GM12878 (cell line): Measurements from ENCODE around the gene CAMTA1.

ENCODE experiments used
- ATF2 ChIP-seq: IDR thresholded peaks from 2 replicates; pipeline ENCODE4 v1.6.1; 2012; ENCODE audit warnings: low read length, inconsistent platforms
- CTCF ChIP-seq, 3 experiments: IDR thresholded peaks in 2 of 3; conservative IDR thresholded peaks in 1 of 3; 2 replicates each; pipeline ENCODE4 v1.5.1; 2011; ENCODE audit warnings: low read depth in 3 of 3, low read length in 3 of 3, mild to moderate bottlenecking in 3 of 3, control low read depth in 2 of 3, moderate library complexity in 2 of 3, inconsistent platforms in 1 of 3, mixed read lengths in 1 of 3; ENCODE audit not compliant: control insufficient read depth in 2 of 3, insufficient read depth in 1 of 3; ENCODE audit errors: extremely low read depth in 1 of 3
- GABPA ChIP-seq: IDR thresholded peaks from 2 replicates; pipeline ENCODE4 v1.6.1; 2014; ENCODE audit warnings: antibody characterized with exemption, low read depth, mild to moderate bottlenecking, inconsistent platforms
- IRF5 ChIP-seq: fragments of 450-650 bp; IDR thresholded peaks from 2 replicates; pipeline ENCODE4 v1.6.1; 2017; ENCODE audit warnings: borderline replicate concordance
- NFYA ChIP-seq: IDR thresholded peaks from 2 replicates; pipeline ENCODE4 v1.6.1; 2011; ENCODE audit warnings: low read depth, mild to moderate bottlenecking, low read length, improper control_type of control experiment, borderline replicate concordance
- RFX5 ChIP-seq: IDR thresholded peaks from 2 replicates; pipeline ENCODE4 v1.6.1; 2011; ENCODE audit warnings: low read depth, low read length, improper control_type of control experiment
- TARDBP ChIP-seq: IDR thresholded peaks from 2 replicates; pipeline ENCODE4 v1.6.1; 2016; ENCODE audit warnings: borderline replicate concordance
- TCF3 ChIP-seq: IDR thresholded peaks from 2 replicates; pipeline ENCODE4 v1.6.1; 2012; ENCODE audit warnings: low read depth, mild to moderate bottlenecking, low read length, borderline replicate concordance; ENCODE audit not compliant: insufficient read depth

- no peak for TF ChIP-seq TCF3
- TF ChIP-seq CTCF (IDR thresholded peaks at IDR 0.05 in 2 of 3, conservative IDR thresholded peaks at IDR 0.05 in 1 of 3; ENCODE audit: control insufficient read depth in 2 of 3, extremely low read depth in 1 of 3, insufficient read depth in 1 of 3, low read depth in 3 of 3, low read length in 3 of 3) = no peak
- no peak for TF ChIP-seq GABPA
- no peak for TF ChIP-seq RFX5
- no peak for TF ChIP-seq ATF2
- no peak for TF ChIP-seq TARDBP
- TF ChIP-seq IRF5 = no peak
- TF ChIP-seq NFYA = no peak
Measured at GRCh38 chr1:6953216-6953615, 168.0 kb downstream of the CAMTA1 start.
